Endothelial cell of umbilical vein (primary cell): ENCODE data around the gene GPR107. TPM values are rescaled to one million over a fixed set of nuclear protein-coding genes. Genes with fewer than 3 reads are reported as not detected.

ENCODE experiments used
- BruUV-seq: library from RNA; stranded (reverse); fragments of 400-500 nt; replicated peaks from 2 replicates; lab custom pipeline; 2021; lab: Mats Ljungman, UMichigan
- CTCF ChIA-PET: fragments of 300-600, 350-600 bp; sonication (Branson Sonifier 250); formaldehyde crosslinking; loops from one replicate; lab custom pipeline; 2021; ENCODE audit warnings: antibody characterized with exemption, inconsistent platforms; lab: Charles Lee
- POLR2A ChIA-PET: fragments of 300-600, 350-600 bp; sonication (Branson Sonifier 250); formaldehyde crosslinking; loops from one replicate; lab custom pipeline; 2021; ENCODE audit warnings: antibody characterized with exemption, inconsistent platforms; lab: Charles Lee
- DNase-seq: peaks from one replicate; pipeline ENCODE4 v3.0.0-alpha.2; 2011; ENCODE audit warnings: low read depth, low spot score
- FAIRE-seq: peaks from 2 replicates; lab custom pipeline; 2011; peaks lifted over from hg19 to GRCh38; lab: Jason Lieb, UNC
- H2AFZ ChIP-seq: 2 replicates; pipeline ENCODE4 v1.6.0; 2012; ENCODE audit warnings: low read depth, low read length, control low read depth, inconsistent platforms
- H3K27ac ChIP-seq: 2 replicates; pipeline ENCODE4 v1.5.1; 2011; ENCODE audit warnings: low read depth, mild to moderate bottlenecking, control low read depth, low read length, moderate library complexity; ENCODE audit not compliant: insufficient read depth
- H3K27me3 ChIP-seq, 2 experiments: 2 replicates each; pipeline versions ENCODE4 v1.6.0 to v1.6.1; 2011; ENCODE audit warnings: low read length in 2 of 2, mixed read lengths in 1 of 2; ENCODE audit not compliant: control insufficient read depth in 2 of 2, insufficient read depth in 2 of 2
- H3K36me3 ChIP-seq, 2 experiments: 2 replicates in 1 of 2; 3 replicates in 1 of 2; pipeline ENCODE4 v1.5.1; 2011; ENCODE audit warnings: low read length in 2 of 2, mild to moderate bottlenecking in 1 of 2, moderate library complexity in 1 of 2; ENCODE audit not compliant: control insufficient read depth in 2 of 2, insufficient read depth in 2 of 2; ENCODE audit errors: extremely low read depth in 1 of 2
- H3K4me1 ChIP-seq: 3 replicates; pipeline ENCODE4 v1.5.1; 2011; ENCODE audit warnings: mild to moderate bottlenecking, low read length; ENCODE audit not compliant: control insufficient read depth, insufficient read depth; ENCODE audit errors: extremely low read depth
- H3K4me2 ChIP-seq: 2 replicates; pipeline ENCODE4 v1.6.1; 2011; ENCODE audit warnings: low read length, control low read depth, mixed read lengths; ENCODE audit not compliant: insufficient read depth
- H3K4me3 ChIP-seq, 3 experiments: fragments of 200-600 bp in 1 of 3; sonication (generic), shearing (Covaris generic) in 1 of 3; replicated peaks in 1 of 3; 2 replicates each; pipeline ENCODE4 v1.5.1; 2011 to 2016; ENCODE audit warnings: control low read depth in 3 of 3, low read length in 3 of 3, mild to moderate bottlenecking in 2 of 3, inconsistent platforms in 1 of 3, low read depth in 1 of 3, moderate library complexity in 1 of 3; ENCODE audit not compliant: insufficient read depth in 1 of 3
- H3K79me2 ChIP-seq: 2 replicates; pipeline ENCODE4 v1.6.0; 2012; ENCODE audit warnings: low read length, inconsistent platforms; ENCODE audit not compliant: control insufficient read depth, insufficient read depth
- H3K9ac ChIP-seq: replicated peaks from 2 replicates; pipeline ENCODE3; 2011; ENCODE audit warnings: low read length, control low read depth; ENCODE audit not compliant: insufficient read depth; ENCODE audit errors: extremely low read depth
- H3K9me1 ChIP-seq: replicated peaks from 3 replicates; pipeline ENCODE4 v1.6.0; 2011; ENCODE audit warnings: mild to moderate bottlenecking, low read length; ENCODE audit not compliant: control insufficient read depth, insufficient read depth; ENCODE audit errors: extremely low read depth
- H3K9me3 ChIP-seq: replicated peaks from 2 replicates; pipeline ENCODE4 v1.5.1; 2012; ENCODE audit warnings: low read length, inconsistent platforms; ENCODE audit not compliant: control insufficient read depth, insufficient read depth
- H4K20me1 ChIP-seq: replicated peaks from 2 replicates; pipeline ENCODE3; 2011; ENCODE audit warnings: mild to moderate bottlenecking, low read length; ENCODE audit not compliant: control insufficient read depth, insufficient read depth; ENCODE audit errors: extremely low read depth
- EZH2 ChIP-seq: IDR thresholded peaks from 2 replicates; pipeline ENCODE4 v1.6.1; 2012; ENCODE audit warnings: borderline replicate concordance, low read depth, mild to moderate bottlenecking, moderate library complexity, low read length, inconsistent platforms; ENCODE audit not compliant: severe bottlenecking
- FOS ChIP-seq: IDR thresholded peaks from 2 replicates; pipeline ENCODE4 v1.6.1; 2011; ENCODE audit warnings: mild to moderate bottlenecking, low read length, moderate library complexity, borderline replicate concordance; ENCODE audit not compliant: insufficient read depth
- GATA2 ChIP-seq: IDR thresholded peaks from 2 replicates; pipeline ENCODE4 v1.7.0; 2011; ENCODE audit warnings: low read depth, mild to moderate bottlenecking, moderate library complexity, mixed read lengths, low read length; ENCODE audit not compliant: insufficient read length, insufficient read depth
- JUN ChIP-seq: IDR thresholded peaks from 2 replicates; pipeline ENCODE4 v1.6.1; 2011; ENCODE audit warnings: borderline replicate concordance, low read depth; ENCODE audit not compliant: insufficient read length, insufficient read depth
- MYC ChIP-seq: IDR thresholded peaks from one replicate; pipeline ENCODE4 v1.6.1; 2011; ENCODE audit warnings: mild to moderate bottlenecking, low read depth, low read length
- POLR2A ChIP-seq: IDR thresholded peaks from 2 replicates; pipeline ENCODE4 v1.6.1; 2012; ENCODE audit warnings: low read depth, mild to moderate bottlenecking, control low read depth, low read length
- POLR2AphosphoS5 ChIP-seq: IDR thresholded peaks from 2 replicates; pipeline ENCODE4 v1.6.1; 2012; ENCODE audit warnings: low read depth, mild to moderate bottlenecking, control low read depth, low read length, moderate library complexity; ENCODE audit not compliant: insufficient read depth
- dilution Hi-C: fragments of 300-500 bp; cut with MboI; formaldehyde crosslinking; loops from one replicate; pipeline ENCODE4 v1.15.0; 2019; ENCODE audit warnings: low sequenced_read_pairs; ENCODE audit not compliant: extremely low pct_ligation_motif_present
- intact Hi-C: fragments of 100-400 bp; cut with micrococcal nuclease; formaldehyde crosslinking; loops from one replicate; pipeline ENCODE4 v1.10.0; 2022
- polyA plus RNA-seq, 4 experiments: library from polyadenylated mRNA; depleted of rRNA in 3 of 4; stranded (reverse) in 3 of 4; unstranded in 1 of 4; fragments of >200 nt; gene quantifications; 2 replicates each; pipeline versions ENCODE4 v1.2.1 to v1.2.3, GENCODE V29; 2011 to 2012; ENCODE audit warnings: missing spikeins in 1 of 4
- total RNA-seq: library from RNA; stranded (reverse); gene quantifications from 2 replicates; pipeline ENCODE4 v1.2.3, GENCODE V29; 2021
- TF ChIP-seq, protein P1 (sequence below): IDR thresholded peaks from 2 replicates; pipeline ENCODE4 v1.6.1; 2011; ENCODE audit not compliant: insufficient read depth, insufficient read length
- TF ChIP-seq, protein P2 (sequence below), 2 donors: IDR thresholded peaks; 1 replicate in 1 of 2; 2 replicates in 1 of 2; pipeline ENCODE4 v1.5.1; 2011; ENCODE audit warnings: low read length in 2 of 2, mild to moderate bottlenecking in 2 of 2, moderate library complexity in 2 of 2, control low read depth in 1 of 2, inconsistent platforms in 1 of 2, low read depth in 1 of 2; ENCODE audit not compliant: insufficient read depth in 1 of 2; ENCODE audit errors: extremely low read depth in 1 of 2

Gene GPR107
- total and polyA plus RNA-seq, 2 donors (not counting 3 experiments of a cell fraction or from before 2014, with no cell fraction given): 27.2 to 38.9 TPM

DNA sequence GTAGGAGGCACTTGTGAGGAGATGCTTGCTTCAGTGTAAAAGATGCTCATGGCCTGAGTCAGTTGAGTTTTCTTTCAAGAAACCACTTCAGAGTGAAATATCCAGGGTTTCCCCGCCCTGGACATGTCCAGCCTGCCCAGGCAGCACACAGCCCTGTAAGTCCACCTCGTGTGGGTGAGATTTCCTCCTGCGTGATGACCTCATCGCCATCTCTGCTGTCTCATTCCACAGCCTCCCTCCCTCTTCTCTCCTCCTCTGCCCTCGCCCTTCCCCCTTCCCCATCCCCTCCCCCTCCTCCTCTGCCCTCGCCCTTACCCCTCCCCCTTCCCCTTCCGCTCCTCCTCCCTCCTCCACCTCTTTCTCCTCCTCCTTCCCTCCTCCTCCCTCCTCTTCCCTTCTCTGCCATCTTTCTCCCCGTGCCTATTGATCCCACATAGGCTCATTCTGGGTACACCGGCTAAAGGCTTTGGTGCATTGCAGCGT is 84.5 kb downstream of the GPR107 start:
- FAIRE-seq (peak; percentile 88), DNase-seq (peak; percentile 63)
- Histone ChIP-seq H3K4me1 (peaks cover 18% of the 10 kb centered on the region), H3K27ac (peak overlapping the region; percentile 47), H3K9me1 (no peaks in the 10 kb centered on the region), H3K27me3 (no peaks in the 10 kb centered on the region), H2AFZ (peak overlapping the region; percentile 39), H3K9ac (peak overlapping the region; percentile 24), H3K79me2 (no peaks in the 10 kb centered on the region), H4K20me1 (no peaks in the 10 kb centered on the region), H3K9me3 (no peaks in the 10 kb centered on the region), H3K4me2 (peak overlapping the region; percentile 20), H3K36me3 (peaks cover 0 to 3% of the 10 kb centered on the region in 2 experiments), H3K4me3 (no peak overlapping the region)
- no peak for TF ChIP-seq POLR2AphosphoS5
- TF ChIP-seq JUN: peak; percentile 41
- TF ChIP-seq POLR2A: peak; percentile 12
- peak; percentile 84 for TF ChIP-seq MYC
- intact Hi-C loops (no loop called here), dilution Hi-C loops (no loop called here)
- CTCF ChIA-PET: interaction anchor here (1.0 to 1.1 kb wide), 3 partner anchors 13 to 98 kb away, joined by 3 to 4 read pairs (median 4); no protein-coding TSS in a partner anchor
- BruUV-seq: no TSS peak
- POLR2A ChIA-PET: no interaction called here

DNA sequence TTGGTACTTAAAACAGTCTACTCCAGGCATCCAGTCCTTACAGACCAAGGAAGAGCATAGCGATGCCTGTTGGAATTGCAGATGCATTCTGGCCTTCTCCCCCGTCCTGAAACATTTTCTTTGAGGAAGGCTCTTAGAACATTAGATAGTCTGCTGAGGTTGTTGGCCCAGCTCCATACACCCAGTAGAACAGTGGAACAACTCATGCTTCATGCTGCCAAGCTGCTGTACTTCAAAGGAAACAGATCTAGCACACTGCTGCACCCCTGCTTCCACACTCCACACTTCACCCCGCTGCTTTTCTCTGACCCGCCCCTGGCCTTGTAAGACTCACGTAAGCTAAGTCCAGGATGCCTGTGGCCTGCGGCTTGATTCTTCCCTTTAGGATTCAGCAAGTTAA is 85.1 kb downstream of the GPR107 start:
- H3K4me1 ChIP-seq: peaks cover 18% of the 10 kb centered on the region
- H3K36me3 ChIP-seq: peaks cover 0 to 3% of the 10 kb centered on the region in 2 experiments
- no peak overlapping the region for H3K9ac ChIP-seq
- FAIRE-seq (peak; percentile 77), DNase-seq (peak; percentile 74)
- no peak overlapping the region for H3K4me2 ChIP-seq
- intact Hi-C loops: no loop called here
- peaks cover 0 to 3% of the 10 kb centered on the region in 2 experiments for H3K27me3 ChIP-seq
- BruUV-seq: TSS peak; percentile 6
- no peak overlapping the region for H3K27ac ChIP-seq
- H2AFZ ChIP-seq: no peak overlapping the region
- TF ChIP-seq GATA2 (no peak), JUN (no peak), POLR2AphosphoS5 (no peak), EZH2 (no peak), MYC (no peak), FOS (no peak), POLR2A (no peak)
- TF ChIP-seq, protein P1, sequence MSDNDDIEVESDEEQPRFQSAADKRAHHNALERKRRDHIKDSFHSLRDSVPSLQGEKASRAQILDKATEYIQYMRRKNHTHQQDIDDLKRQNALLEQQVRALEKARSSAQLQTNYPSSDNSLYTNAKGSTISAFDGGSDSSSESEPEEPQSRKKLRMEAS: no peak
- TF ChIP-seq, protein P2, sequence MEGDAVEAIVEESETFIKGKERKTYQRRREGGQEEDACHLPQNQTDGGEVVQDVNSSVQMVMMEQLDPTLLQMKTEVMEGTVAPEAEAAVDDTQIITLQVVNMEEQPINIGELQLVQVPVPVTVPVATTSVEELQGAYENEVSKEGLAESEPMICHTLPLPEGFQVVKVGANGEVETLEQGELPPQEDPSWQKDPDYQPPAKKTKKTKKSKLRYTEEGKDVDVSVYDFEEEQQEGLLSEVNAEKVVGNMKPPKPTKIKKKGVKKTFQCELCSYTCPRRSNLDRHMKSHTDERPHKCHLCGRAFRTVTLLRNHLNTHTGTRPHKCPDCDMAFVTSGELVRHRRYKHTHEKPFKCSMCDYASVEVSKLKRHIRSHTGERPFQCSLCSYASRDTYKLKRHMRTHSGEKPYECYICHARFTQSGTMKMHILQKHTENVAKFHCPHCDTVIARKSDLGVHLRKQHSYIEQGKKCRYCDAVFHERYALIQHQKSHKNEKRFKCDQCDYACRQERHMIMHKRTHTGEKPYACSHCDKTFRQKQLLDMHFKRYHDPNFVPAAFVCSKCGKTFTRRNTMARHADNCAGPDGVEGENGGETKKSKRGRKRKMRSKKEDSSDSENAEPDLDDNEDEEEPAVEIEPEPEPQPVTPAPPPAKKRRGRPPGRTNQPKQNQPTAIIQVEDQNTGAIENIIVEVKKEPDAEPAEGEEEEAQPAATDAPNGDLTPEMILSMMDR (IDR thresholded peaks at IDR 0.05; ENCODE audit: extremely low read depth in 1 of 2, insufficient read depth in 1 of 2, low read depth in 1 of 2, low read length in 2 of 2): no peak
- H3K9me3 ChIP-seq: no peaks in the 10 kb centered on the region
- no peak overlapping the region for H3K4me3 ChIP-seq
- CTCF ChIA-PET: interaction anchor here (1.0 to 1.1 kb wide), 3 partner anchors 13 to 97 kb away, joined by 3 to 4 read pairs (median 4); no protein-coding TSS in a partner anchor
- no peaks in the 10 kb centered on the region for H3K79me2 ChIP-seq
- POLR2A ChIA-PET: interaction anchor here (0.7 kb wide), 1 partner anchor 156 kb away, joined by 3 read pairs; no protein-coding TSS in a partner anchor
- H3K9me1 ChIP-seq: no peaks in the 10 kb centered on the region
- dilution Hi-C loops: no loop called here
- no peaks in the 10 kb centered on the region for H4K20me1 ChIP-seq
